AG09319 (cell line): Measurements from ENCODE around the gene ZW10.
A peak's percentile ranks its signal among the peaks of the same experiment; 100 is the strongest.
"Not testable (repeated sequence)": the region's sequence is repeated elsewhere in the genome, so short reads cannot be mapped to it uniquely, and the experiment has no call there.

ENCODE experiments used
- DNase-seq: peaks from one replicate; pipeline ENCODE4 v3.0.0-alpha.2; 2010; ENCODE audit warnings: low read depth; ENCODE audit errors: extremely low read depth
- TF ChIP-seq, protein P1 (sequence below): IDR thresholded peaks from 2 replicates; pipeline ENCODE4 v1.5.1; 2011; ENCODE audit warnings: low read depth, mild to moderate bottlenecking, inconsistent platforms, low read length, moderate library complexity

ZW10 gene

DNA sequence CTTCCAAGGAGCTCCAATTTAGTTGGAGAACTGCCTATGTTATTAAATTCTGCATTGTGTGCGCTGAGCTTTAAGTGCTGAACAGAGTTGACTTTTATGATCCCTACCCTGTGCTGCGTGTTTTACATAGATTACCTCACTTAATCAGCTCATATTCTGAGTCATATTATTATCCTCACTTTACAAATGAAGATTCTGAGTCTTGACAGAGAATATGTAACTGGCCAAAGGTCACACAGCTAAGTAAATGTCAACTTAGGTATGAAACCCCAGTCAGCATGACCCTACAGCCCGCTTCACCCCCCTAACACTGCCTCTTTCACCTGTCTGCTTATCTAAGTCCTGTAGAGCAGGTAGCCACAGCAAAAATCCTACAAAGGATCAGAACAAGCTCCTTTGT lies 47.6 kb downstream of the ZW10 start:
- TF ChIP-seq, protein P1, sequence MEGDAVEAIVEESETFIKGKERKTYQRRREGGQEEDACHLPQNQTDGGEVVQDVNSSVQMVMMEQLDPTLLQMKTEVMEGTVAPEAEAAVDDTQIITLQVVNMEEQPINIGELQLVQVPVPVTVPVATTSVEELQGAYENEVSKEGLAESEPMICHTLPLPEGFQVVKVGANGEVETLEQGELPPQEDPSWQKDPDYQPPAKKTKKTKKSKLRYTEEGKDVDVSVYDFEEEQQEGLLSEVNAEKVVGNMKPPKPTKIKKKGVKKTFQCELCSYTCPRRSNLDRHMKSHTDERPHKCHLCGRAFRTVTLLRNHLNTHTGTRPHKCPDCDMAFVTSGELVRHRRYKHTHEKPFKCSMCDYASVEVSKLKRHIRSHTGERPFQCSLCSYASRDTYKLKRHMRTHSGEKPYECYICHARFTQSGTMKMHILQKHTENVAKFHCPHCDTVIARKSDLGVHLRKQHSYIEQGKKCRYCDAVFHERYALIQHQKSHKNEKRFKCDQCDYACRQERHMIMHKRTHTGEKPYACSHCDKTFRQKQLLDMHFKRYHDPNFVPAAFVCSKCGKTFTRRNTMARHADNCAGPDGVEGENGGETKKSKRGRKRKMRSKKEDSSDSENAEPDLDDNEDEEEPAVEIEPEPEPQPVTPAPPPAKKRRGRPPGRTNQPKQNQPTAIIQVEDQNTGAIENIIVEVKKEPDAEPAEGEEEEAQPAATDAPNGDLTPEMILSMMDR, result no peak
- no peak for DNase-seq

DNA sequence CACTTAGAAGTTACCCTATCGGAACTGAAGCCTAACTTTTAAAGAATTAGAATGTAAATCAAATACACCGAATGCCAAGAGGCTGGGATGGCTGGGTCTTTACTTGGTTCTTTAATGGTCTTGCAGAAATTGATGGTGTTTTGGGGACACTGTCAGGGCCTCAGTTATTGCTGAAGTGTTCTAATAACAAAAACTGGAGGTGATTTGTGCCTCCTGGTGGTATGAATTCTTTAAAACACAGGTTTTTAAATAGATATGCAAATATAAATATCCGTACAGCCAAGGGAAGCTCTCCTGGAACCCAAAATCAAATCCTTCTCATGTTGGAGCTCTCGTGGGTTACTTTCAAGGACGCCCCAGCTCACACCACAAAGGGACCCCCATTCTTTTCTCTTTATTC lies 48.1 kb downstream of the ZW10 start:
- no peak for DNase-seq
- TF ChIP-seq, protein P1, result no peak

DNA sequence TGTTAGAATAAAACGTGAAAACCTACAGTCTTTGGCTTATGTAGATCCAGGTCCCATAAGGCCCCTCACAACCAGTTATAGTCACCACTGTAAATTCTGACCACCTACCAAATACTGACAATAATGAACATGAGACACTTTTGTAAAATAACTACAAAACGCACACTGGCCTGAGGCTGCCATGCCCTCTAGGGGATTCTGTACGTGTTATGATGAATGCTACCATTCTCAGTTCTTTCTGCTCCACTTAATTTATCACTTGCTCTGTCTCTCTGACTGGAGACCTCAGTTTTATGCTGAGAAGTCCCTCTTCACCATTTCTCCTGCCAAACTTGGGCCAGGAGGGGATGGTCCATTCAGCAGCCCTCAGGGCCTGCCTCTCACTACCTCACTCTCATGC lies 48.7 kb downstream of the ZW10 start:
- TF ChIP-seq, protein P1, result no peak
- no peak for DNase-seq

DNA sequence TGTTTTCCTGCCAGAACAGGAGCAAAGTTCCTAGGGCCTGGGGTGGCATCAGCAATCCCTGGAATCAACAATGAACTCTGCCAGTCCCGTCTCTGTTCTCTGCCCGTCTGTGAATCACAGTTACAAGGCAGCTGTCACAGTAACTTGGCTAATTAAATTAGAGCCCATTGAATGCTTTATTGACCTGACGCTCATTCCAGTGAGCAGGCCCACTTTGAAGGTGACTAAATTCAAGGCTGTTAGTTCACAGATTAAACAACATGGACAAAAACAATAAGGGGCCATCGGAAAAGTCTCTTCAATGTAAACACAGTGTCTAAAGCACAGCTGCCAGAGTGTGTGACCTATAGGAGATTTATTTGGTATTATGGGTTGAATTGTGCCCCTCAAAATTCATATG lies 49.7 kb downstream of the ZW10 start:
- no peak for DNase-seq
- TF ChIP-seq, protein P1, result no peak

DNA sequence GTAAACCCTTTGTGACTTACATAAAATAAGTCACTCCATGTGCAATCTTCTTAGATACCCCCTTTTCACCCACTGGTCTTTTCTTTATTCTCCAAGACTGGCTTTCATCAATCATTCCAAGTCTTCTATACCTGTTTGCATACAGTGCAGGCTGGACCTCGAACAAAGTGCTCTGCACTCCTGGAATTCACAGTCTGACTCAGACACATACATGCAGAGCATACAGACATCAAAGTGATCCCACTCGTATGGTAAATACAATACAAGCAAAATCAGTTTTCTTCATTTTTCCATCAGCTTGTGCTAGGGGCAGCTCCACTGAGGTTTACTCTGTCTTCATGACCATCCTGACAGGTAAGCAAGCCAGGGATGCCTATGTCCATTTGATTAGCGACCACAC lies 50.6 kb downstream of the ZW10 start:
- TF ChIP-seq, protein P1, result no peak
- DNase-seq, result no peak

DNA sequence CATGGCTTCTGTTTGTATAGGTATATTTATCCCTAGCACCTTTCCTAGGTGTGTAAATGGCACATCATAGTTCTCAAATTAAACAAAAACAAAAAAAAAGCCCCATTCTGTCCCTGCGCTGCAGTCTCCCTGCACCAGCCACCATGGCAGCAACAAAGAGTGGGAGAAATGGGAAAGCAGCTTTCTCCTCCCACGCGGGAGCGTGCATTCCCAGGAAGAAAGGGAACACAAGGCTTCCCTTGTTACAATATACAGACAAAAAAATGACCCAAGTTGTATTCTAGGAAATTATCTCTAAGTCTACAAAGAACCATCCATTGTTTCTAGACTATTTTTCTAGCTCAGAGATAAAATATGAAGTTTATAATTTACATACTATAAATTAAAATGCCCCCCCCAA lies 51.3 kb downstream of the ZW10 start:
- TF ChIP-seq, protein P1, result no peak

DNA sequence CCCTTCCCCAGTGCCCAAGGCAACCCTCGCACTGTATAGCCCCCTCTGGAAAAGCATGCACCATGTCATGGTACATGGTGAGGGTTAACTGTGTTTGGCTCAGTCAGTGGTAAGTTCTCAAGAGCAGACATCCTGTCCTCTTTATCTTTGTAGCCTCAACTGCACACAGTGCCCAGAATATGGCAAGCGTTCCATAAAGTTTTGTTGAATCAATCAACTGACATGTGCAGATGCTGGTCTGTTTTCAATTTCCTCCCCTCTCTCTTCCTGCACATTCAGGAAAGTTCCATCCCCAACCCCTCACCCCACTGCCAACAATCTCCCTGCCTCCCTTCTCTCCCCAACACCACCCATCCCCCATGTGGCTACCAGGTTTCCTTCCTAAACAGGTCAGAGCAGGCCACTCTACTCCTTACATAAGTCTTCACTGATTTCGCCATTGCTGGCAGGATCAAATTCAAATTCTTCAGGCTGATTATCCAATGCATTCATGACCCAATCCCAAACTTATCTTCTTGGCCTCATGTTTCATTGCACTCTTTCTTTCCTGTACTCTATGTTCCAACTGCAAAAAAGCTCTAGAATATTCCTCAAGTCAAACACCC lies 51.9 kb downstream of the ZW10 start:
- DNase-seq, result peak; percentile 44
- TF ChIP-seq, protein P1, result no peak

More for the DNA sequence above, 51.3 kb downstream of the ZW10 start:
- DNase-seq, result no peak

DNA sequence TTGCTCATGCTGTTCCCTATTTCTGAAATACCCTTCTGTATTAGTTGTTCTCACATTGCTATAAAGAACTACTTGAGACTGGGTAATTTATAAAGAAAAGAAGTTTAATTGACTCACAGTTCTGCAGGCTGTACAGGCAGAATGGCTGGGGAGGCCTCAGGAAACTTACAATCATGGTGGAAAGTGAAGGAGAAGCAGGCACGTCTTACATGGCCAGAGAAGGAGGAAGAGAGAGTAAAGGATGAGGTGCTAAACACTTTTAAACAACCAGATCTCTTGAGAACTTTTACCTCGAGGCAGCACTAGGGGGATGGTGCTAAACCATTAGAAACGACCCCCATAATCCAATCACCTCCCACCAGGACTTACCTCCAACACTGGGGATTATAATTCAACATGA lies 53.0 kb downstream of the ZW10 start:
- DNase-seq, result not testable (repeated sequence)
